Measurements from ENCODE around the gene LUZP1.

- no peak for TF ChIP-seq POLR2A (IDR thresholded peaks at IDR 0.05; ENCODE audit: low read length)
- no peak for TF ChIP-seq GATA1 (IDR thresholded peaks at IDR 0.05; ENCODE audit: low read depth, low read length)
These were observed 41.7 kb upstream of the LUZP1 start for GRCh38 chr1:23210351-23210785.

Data from erythroblast (primary cell).